Osteoblast (primary cell): ENCODE measurements around the gene LCE2A. TPM values are rescaled to one million over a fixed set of nuclear protein-coding genes. Genes with fewer than 3 reads are reported as not detected.
"Not testable (repeated sequence)": the region's sequence is repeated elsewhere in the genome, so short reads cannot be mapped to it uniquely, and the experiment has no call there.

Source experiments
- DNase-seq: peaks from one replicate; pipeline ENCODE4 v3.0.0; 2011; ENCODE audit warnings: low spot score, mixed read lengths; ENCODE audit not compliant: insufficient read length; ENCODE audit errors: missing footprints
- H2AFZ ChIP-seq: 2 replicates; pipeline ENCODE4 v1.6.0; 2011; ENCODE audit warnings: mild to moderate bottlenecking, low read length
- H3K27ac ChIP-seq: 2 replicates; pipeline ENCODE4 v1.5.1; 2011; ENCODE audit warnings: mild to moderate bottlenecking, low read depth, low read length, moderate library complexity
- H3K27me3 ChIP-seq: 2 replicates; pipeline ENCODE4 v1.6.0; 2012; ENCODE audit warnings: mild to moderate bottlenecking, control low read depth, inconsistent platforms, low read length, moderate library complexity; ENCODE audit not compliant: insufficient read depth
- H3K36me3 ChIP-seq: 2 replicates; pipeline ENCODE4 v1.5.1; 2011; ENCODE audit warnings: mild to moderate bottlenecking, low read length, control low read depth, moderate library complexity; ENCODE audit not compliant: insufficient read depth
- H3K4me1 ChIP-seq: 2 replicates; pipeline ENCODE4 v1.5.1; 2011; ENCODE audit warnings: mild to moderate bottlenecking, low read length, control low read depth, moderate library complexity; ENCODE audit not compliant: insufficient read depth
- H3K4me2 ChIP-seq: 2 replicates; pipeline ENCODE4 v1.6.0; 2011; ENCODE audit warnings: mild to moderate bottlenecking, low read length; ENCODE audit not compliant: insufficient read depth
- H3K4me3 ChIP-seq: fragments of 200-600 bp; sonication (generic); 3 replicates; pipeline ENCODE4 v1.5.1; 2012; ENCODE audit warnings: mild to moderate bottlenecking, low read length, inconsistent platforms; ENCODE audit not compliant: insufficient read depth
- H3K79me2 ChIP-seq: 2 replicates; pipeline ENCODE4 v1.6.0; 2012; ENCODE audit warnings: mild to moderate bottlenecking, low read length, control low read depth, inconsistent platforms; ENCODE audit not compliant: insufficient read depth
- H3K9me3 ChIP-seq: 2 replicates; pipeline ENCODE4 v1.5.1; 2011; ENCODE audit warnings: low read depth, low read length, control low read depth
- H4K20me1 ChIP-seq: 2 replicates; pipeline ENCODE4 v1.6.0; 2012; ENCODE audit warnings: mild to moderate bottlenecking, low read length, control low read depth; ENCODE audit not compliant: insufficient read depth
- total RNA-seq: library from RNA; depleted of rRNA; stranded (reverse); fragments of >200 nt; gene quantifications from 2 replicates; pipeline ENCODE4 v1.2.3, GENCODE V29; 2012
- TF ChIP-seq, protein P1 (sequence below): IDR thresholded peaks from 2 replicates; pipeline ENCODE4 v1.5.1; 2011; ENCODE audit warnings: mild to moderate bottlenecking, low read depth, low read length, moderate library complexity; ENCODE audit errors: extremely low read depth

LCE2A gene
- total RNA-seq, 1 donor, result not detected

DNA sequence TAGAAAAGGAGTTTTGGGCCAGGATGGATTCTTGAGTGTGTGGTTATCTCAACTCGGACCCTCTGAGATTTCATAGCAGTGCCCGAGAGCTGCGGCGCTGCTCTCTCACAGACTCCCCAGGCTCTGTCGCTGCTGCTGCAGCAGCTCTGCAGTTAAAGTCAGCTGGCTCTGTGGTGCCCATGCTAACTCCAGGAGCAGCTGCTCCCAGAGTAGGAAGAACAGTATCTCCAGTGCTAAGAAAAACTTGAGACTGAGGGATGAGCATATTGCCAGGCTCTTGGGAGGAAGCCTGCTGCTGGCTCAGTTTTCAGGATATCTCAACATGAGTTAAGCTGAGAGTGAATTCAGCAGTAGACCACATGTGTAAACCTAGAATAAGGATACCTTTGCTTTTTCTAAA is 30.5 kb upstream of the LCE2A start:
- TF ChIP-seq, protein P1, sequence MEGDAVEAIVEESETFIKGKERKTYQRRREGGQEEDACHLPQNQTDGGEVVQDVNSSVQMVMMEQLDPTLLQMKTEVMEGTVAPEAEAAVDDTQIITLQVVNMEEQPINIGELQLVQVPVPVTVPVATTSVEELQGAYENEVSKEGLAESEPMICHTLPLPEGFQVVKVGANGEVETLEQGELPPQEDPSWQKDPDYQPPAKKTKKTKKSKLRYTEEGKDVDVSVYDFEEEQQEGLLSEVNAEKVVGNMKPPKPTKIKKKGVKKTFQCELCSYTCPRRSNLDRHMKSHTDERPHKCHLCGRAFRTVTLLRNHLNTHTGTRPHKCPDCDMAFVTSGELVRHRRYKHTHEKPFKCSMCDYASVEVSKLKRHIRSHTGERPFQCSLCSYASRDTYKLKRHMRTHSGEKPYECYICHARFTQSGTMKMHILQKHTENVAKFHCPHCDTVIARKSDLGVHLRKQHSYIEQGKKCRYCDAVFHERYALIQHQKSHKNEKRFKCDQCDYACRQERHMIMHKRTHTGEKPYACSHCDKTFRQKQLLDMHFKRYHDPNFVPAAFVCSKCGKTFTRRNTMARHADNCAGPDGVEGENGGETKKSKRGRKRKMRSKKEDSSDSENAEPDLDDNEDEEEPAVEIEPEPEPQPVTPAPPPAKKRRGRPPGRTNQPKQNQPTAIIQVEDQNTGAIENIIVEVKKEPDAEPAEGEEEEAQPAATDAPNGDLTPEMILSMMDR, result no peak

DNA sequence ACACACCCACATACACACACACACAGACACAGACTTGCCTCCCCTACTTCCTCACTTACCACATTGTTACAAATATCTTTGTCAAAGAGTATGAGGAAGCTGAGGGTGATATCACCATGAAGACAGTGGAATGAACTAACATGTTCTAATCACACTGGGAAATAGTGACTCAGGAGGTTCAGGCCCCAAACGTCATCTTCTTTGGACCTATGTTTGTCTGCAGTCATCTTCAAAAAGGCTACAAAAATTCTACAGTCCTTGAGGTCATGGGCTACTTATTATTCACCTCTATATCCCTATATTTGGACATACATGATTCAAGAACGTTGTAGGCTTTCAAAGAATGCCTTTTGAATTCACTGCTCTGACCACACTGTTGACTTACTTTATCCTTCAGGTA is 25.1 kb upstream of the LCE2A start:
- H3K27ac ChIP-seq, result no peak overlapping the region
- H3K4me1 ChIP-seq, result no peaks in the 10 kb centered on the region
- no peak overlapping the region for H3K4me3 ChIP-seq
- TF ChIP-seq, protein P1, result no peak
- H3K27me3 ChIP-seq, result no peaks in the 10 kb centered on the region
- no peak overlapping the region for H2AFZ ChIP-seq
- no peak for DNase-seq
- H4K20me1 ChIP-seq, result no peaks in the 10 kb centered on the region
- H3K36me3 ChIP-seq, result no peaks in the 10 kb centered on the region
- H3K79me2 ChIP-seq, result no peaks in the 10 kb centered on the region
- no peak overlapping the region for H3K4me2 ChIP-seq
- H3K9me3 ChIP-seq, result no peaks in the 10 kb centered on the region

More for the DNA sequence above, 30.5 kb upstream of the LCE2A start:
- no peak for DNase-seq
- Histone ChIP-seq H3K4me2 (no peak overlapping the region), H3K9me3 (no peaks in the 10 kb centered on the region), H4K20me1 (no peaks in the 10 kb centered on the region), H3K4me3 (no peak overlapping the region), H3K27me3 (no peaks in the 10 kb centered on the region), H3K36me3 (no peaks in the 10 kb centered on the region), H3K79me2 (no peaks in the 10 kb centered on the region), H3K27ac (no peak overlapping the region), H3K4me1 (no peaks in the 10 kb centered on the region), H2AFZ (no peak overlapping the region)

DNA sequence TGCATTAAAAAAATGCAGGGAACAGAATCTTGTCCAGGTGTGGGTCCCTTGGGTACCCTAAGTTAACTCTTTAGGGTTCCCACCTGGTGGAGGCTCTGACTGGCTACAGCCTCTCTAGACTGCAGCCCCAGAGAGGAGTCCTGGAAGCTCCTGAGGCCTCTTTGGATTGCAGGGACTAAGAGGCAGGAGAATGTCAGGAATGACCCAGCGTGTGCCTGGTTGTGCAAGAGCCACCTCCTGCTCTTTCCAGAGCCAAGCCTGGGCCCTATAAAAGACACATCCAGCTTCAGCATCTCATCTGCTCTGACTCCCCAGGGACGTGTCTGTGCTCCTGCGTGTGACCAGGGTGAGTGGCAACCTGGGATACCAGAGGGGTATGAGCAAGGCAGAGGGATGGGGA is 23.2 kb upstream of the LCE2A start, which contains the start of gene LCE2C:
Gene LCE2C, plus strand, starts transcription at position 297 of the 400 bp plus-strand sequence. CDS start 737 bp downstream, outside the sequence.
- not testable (repeated sequence) for H4K20me1 ChIP-seq, H3K27me3 ChIP-seq, H3K4me2 ChIP-seq, H3K27ac ChIP-seq, H3K4me3 ChIP-seq, H3K36me3 ChIP-seq, H2AFZ ChIP-seq, H3K4me1 ChIP-seq, H3K79me2 ChIP-seq, DNase-seq, H3K9me3 ChIP-seq

DNA sequence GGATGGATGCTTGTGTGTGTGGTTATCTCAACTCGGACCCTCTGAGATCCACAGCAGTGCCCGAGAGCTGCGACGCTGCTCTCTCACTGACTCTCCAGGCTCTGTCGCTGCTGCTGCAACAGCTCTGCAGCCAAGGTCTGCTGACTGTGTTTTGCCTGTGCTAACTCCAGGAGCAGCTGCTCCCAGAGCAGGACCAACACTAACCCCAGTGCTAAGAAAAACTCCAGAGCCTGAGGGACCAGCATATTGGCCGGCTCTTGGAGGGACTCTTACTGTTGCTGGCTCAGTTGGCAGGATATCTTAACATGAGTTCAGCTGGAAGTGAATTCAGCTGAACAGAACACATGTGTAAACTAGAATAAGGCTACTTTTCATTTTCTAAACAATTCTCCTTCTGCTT is 18.7 kb upstream of the LCE2A start:
- Histone ChIP-seq H3K4me1 (no peaks in the 10 kb centered on the region), H4K20me1 (no peaks in the 10 kb centered on the region), H3K4me2 (no peak overlapping the region), H3K27ac (no peak overlapping the region), H3K79me2 (no peaks in the 10 kb centered on the region), H3K36me3 (no peaks in the 10 kb centered on the region), H2AFZ (no peak overlapping the region), H3K9me3 (no peaks in the 10 kb centered on the region), H3K27me3 (no peaks in the 10 kb centered on the region), H3K4me3 (no peak overlapping the region)
- TF ChIP-seq, protein P1, result no peak
- DNase-seq, result no peak
